Measurements from ENCODE around the gene ZNF518A. TPM values are rescaled to one million over a fixed set of nuclear protein-coding genes. Genes with fewer than 3 reads are reported as not detected.

ZNF518A gene
- total RNA-seq, 1 experiment from 2014 or later = 11.4 TPM

- Histone ChIP-seq H4K20me1 (ENCODE audit: insufficient read depth) (no peaks in the 10 kb centered on the region), H3F3A (ENCODE audit: insufficient read depth, low read depth) (no peaks in the 10 kb centered on the region), H3K27ac (no peak overlapping the region), H3K9me2 (ENCODE audit: insufficient read depth) (no peaks in the 10 kb centered on the region), H3K36me3 (ENCODE audit: low read depth) (no peaks in the 10 kb centered on the region), H2AFZ (no peak overlapping the region), H3K4me1 (replicated peaks; ENCODE audit: insufficient read depth) (no peaks in the 10 kb centered on the region), H3K79me2 (ENCODE audit: low read depth) (no peaks in the 10 kb centered on the region), H3K27me3 (ENCODE audit: insufficient read depth, low read depth) (peaks cover 14% of the 10 kb centered on the region; the same call in 1 of the 2 replicates), H3K4me2 (no peak overlapping the region), H3K9me3 (ENCODE audit: insufficient read depth, low read depth) (no peaks in the 10 kb centered on the region), H3K4me3 (no peak overlapping the region)
- BruUV-seq (replicated peaks) = no TSS peak
- TF ChIP-seq EZH2 (IDR thresholded peaks at IDR 0.05; ENCODE audit: low read depth) (no peak), CTCF (conservative IDR thresholded peaks at IDR 0.05) (no peak)
- ChIA-PET CTCF (no interaction called here), POLR2A (ENCODE audit: unreplicated experiment) (no interaction called here)
- DNase-seq = no peak
- intact Hi-C loops (cut with micrococcal nuclease; ENCODE audit: unreplicated experiment) = no loop called here
Observed at GRCh38 chr10:96096958-96097357, 33.1 kb upstream of the ZNF518A start.

- no peaks in the 10 kb centered on the region for H3F3A ChIP-seq (ENCODE audit: insufficient read depth, low read depth)
- BruUV-seq (replicated peaks) = no TSS peak
- no peak for TF ChIP-seq CTCF (conservative IDR thresholded peaks at IDR 0.05)
- H3K4me1 ChIP-seq (replicated peaks; ENCODE audit: insufficient read depth) = no peaks in the 10 kb centered on the region
- no peak for DNase-seq
- ChIA-PET CTCF (no interaction called here), POLR2A (ENCODE audit: unreplicated experiment) (no interaction called here)
- H4K20me1 ChIP-seq (ENCODE audit: insufficient read depth) = no peaks in the 10 kb centered on the region
- H3K9me3 ChIP-seq (ENCODE audit: insufficient read depth, low read depth) = no peaks in the 10 kb centered on the region
- H3K4me2 ChIP-seq = no peak overlapping the region
- H3K36me3 ChIP-seq (ENCODE audit: low read depth) = no peaks in the 10 kb centered on the region
- no peaks in the 10 kb centered on the region for H3K9me2 ChIP-seq (ENCODE audit: insufficient read depth)
- H3K27me3 ChIP-seq (ENCODE audit: insufficient read depth, low read depth) = peaks cover 8% of the 10 kb centered on the region; the same call in 1 of the 2 replicates
- H3K4me3 ChIP-seq = no peak overlapping the region
- no peaks in the 10 kb centered on the region for H3K79me2 ChIP-seq (ENCODE audit: low read depth)
- intact Hi-C loops (cut with micrococcal nuclease; ENCODE audit: unreplicated experiment) = no loop called here
- H3K27ac ChIP-seq = no peak overlapping the region
- no peak overlapping the region for H2AFZ ChIP-seq
Observed at GRCh38 chr10:96097865-96098264, 32.2 kb upstream of the ZNF518A start.

GRCh38 chr10:96107623-96108038 is 22.5 kb upstream of the ZNF518A start:
- CTCF ChIA-PET = no interaction called here
- no peaks in the 10 kb centered on the region for H3K27me3 ChIP-seq (ENCODE audit: insufficient read depth, low read depth)

More at GRCh38 chr10:96107623-96108038, 22.5 kb upstream of the ZNF518A start:
- no peak overlapping the region for H3K27ac ChIP-seq
- H3K9me2 ChIP-seq (ENCODE audit: insufficient read depth) = no peaks in the 10 kb centered on the region
- BruUV-seq (replicated peaks) = no TSS peak
- no peaks in the 10 kb centered on the region for H3K9me3 ChIP-seq (ENCODE audit: insufficient read depth, low read depth)
- TF ChIP-seq EZH2 (IDR thresholded peaks at IDR 0.05; ENCODE audit: low read depth) = no peak
- TF ChIP-seq CTCF (conservative IDR thresholded peaks at IDR 0.05) = no peak
- no peaks in the 10 kb centered on the region for H4K20me1 ChIP-seq (ENCODE audit: insufficient read depth)
- no peaks in the 10 kb centered on the region for H3F3A ChIP-seq (ENCODE audit: insufficient read depth, low read depth)
- no peak overlapping the region for H3K4me2 ChIP-seq
- H3K36me3 ChIP-seq (ENCODE audit: low read depth) = no peaks in the 10 kb centered on the region
- no peaks in the 10 kb centered on the region for H3K4me1 ChIP-seq (replicated peaks; ENCODE audit: insufficient read depth)
- intact Hi-C loops (cut with micrococcal nuclease; ENCODE audit: unreplicated experiment) = no loop called here
- no peak for DNase-seq
- H3K79me2 ChIP-seq (ENCODE audit: low read depth) = no peaks in the 10 kb centered on the region
- POLR2A ChIA-PET (ENCODE audit: unreplicated experiment) = no interaction called here
- no peak overlapping the region for H3K4me3 ChIP-seq
- no peak overlapping the region for H2AFZ ChIP-seq
